Measurements from ENCODE around the gene LBH. TPM values are rescaled to one million over a fixed set of nuclear protein-coding genes. Genes with fewer than 3 reads are reported as not detected.
"Not testable (repeated sequence)": the region's sequence is repeated elsewhere in the genome, so short reads cannot be mapped to it uniquely, and the experiment has no call there.

LBH gene
- total RNA-seq, 5 donors from 2014 or later (not counting 1 experiment from before 2014, with no cell fraction given) = 209 to 386 (median 323) TPM

DNA sequence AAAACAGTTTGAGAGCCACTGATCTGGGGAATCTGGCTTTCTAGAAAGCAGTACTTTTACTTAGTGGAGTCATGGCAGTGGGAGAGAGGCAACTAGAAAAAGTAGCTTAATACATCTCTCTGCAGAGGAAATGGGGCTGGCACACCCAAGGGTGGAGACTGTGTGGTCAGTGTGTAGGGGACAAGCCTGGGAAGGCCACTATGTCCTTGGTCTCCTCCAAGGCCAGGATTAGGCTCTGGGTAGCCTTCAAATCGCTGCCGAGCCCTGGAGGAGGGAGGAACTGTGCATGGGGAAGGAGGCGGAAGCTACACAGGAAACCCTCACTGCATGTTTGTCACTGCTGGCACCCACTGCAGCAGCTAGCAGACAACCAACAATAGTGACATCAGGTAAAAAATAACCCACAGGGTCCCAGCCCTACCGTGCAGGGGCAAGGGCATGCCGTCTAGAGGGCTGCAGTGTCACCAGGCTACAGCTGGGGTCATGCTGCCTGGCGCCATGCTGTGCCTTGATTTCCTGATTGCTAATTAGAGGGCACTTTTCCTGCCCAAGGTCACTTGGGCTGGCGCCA is 34.8 kb downstream of the LBH start:
- Mint-ChIP-seq H3K27me3 (no peaks in the 10 kb centered on the region), H3K4me1 (peaks cover 80 to 91% (median 84%) of the 10 kb centered on the region in 3 donors), H3K9me3 (peaks cover 0 to 11% (median 0%) of the 10 kb centered on the region in 3 donors), H3K36me3 (peaks cover 14% of the 10 kb centered on the region), H3K4me3 (peak overlapping the region; percentile 73 to 80 (median 79)), H3K27ac (peak overlapping the region; percentile 99)
- peak overlapping the region; percentile 89 for H3K27ac ChIP-seq (ENCODE audit: low read length)
- ATAC-seq (replicated peaks in 1 of 4) (peak; percentile 94 to 96 (median 96)), DNase-seq (peak; percentile 59 to 83 (median 71))
- WGBS (ENCODE audit: insufficient coverage) = 2% methylated on average over 4 of the region's 7 CpGs
- H3K4me1 ChIP-seq (ENCODE audit: control insufficient read depth in 1 of 2, extremely low read depth in 1 of 2, insufficient read depth in 2 of 2, low read length in 2 of 2) = peaks cover 45 to 58% of the 10 kb centered on the region in 2 experiments
- POLR2A ChIA-PET = interaction anchor here in 1 of 2 donors (0.5 to 1.4 kb wide), 5 partner anchors 27 to 118 kb away, joined by 3 to 13 read pairs (median 9); partner anchors contain the start of gene LBH
- CTCF ChIA-PET = interaction anchor here (1.0 to 2.8 kb wide), 5 partner anchors 27 to 181 kb away, joined by 3 to 13 read pairs (median 4); no protein-coding TSS in a partner anchor
- H3K36me3 ChIP-seq (ENCODE audit: control insufficient read depth in 2 of 2, extremely low read depth in 1 of 2, insufficient read depth in 1 of 2, low read length in 1 of 2) = no peaks in the 10 kb centered on the region
- H3K27me3 ChIP-seq (replicated peaks in 1 of 2; ENCODE audit: control insufficient read depth in 2 of 2, extremely low read depth in 1 of 2, insufficient read depth in 2 of 2, low read length in 1 of 2) = no peaks in the 10 kb centered on the region
- no peaks in the 10 kb centered on the region for H3K9me3 ChIP-seq
- H3K4me3 ChIP-seq (ENCODE audit: control insufficient read depth in 1 of 2, extremely low read depth in 1 of 2, low read length in 1 of 2) = peak overlapping the region; percentile 34 to 50

DNA sequence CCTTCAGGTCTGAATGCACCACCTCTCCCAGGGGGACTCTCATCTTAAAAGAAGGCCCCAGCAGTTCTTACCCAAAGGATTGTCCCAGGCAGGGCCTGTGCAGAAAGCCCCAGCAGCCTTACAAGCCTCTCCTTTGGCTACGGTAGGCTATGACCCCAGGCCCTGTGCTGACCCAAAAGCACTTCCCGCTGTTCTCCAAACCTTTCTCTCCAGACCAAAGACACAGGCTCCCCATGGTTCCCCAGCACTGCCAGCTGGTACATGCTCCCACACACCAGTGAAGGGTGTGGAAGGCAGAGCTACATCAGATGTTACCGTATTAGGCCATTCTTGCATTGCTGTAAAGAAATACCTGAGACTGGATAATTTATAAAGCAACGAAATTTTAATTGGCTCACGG is 35.4 kb downstream of the LBH start:
- no peaks in the 10 kb centered on the region for H3K9me3 ChIP-seq
- ChIA-PET POLR2A (interaction anchor here in 1 of 2 donors (1.4 kb wide), 1 partner anchor 34 kb away, joined by 9 read pairs; no protein-coding TSS in a partner anchor), CTCF (interaction anchor here (0.6 to 2.8 kb wide), 8 partner anchors 13 to 181 kb away, joined by 3 to 13 read pairs (median 4); no protein-coding TSS in a partner anchor)
- peak overlapping the region; percentile 89 for H3K27ac ChIP-seq (ENCODE audit: low read length)
- Mint-ChIP-seq H3K4me3 (peak overlapping the region; percentile 73 to 80 (median 79)), H3K36me3 (peaks cover 11% of the 10 kb centered on the region), H3K4me1 (peaks cover 81 to 91% (median 85%) of the 10 kb centered on the region in 3 donors), H3K9me3 (peaks cover 0 to 8% (median 0%) of the 10 kb centered on the region in 3 donors), H3K27ac (peak overlapping the region; percentile 99), H3K27me3 (no peaks in the 10 kb centered on the region)
- peaks cover 42 to 58% of the 10 kb centered on the region in 2 experiments for H3K4me1 ChIP-seq (ENCODE audit: control insufficient read depth in 1 of 2, extremely low read depth in 1 of 2, insufficient read depth in 2 of 2, low read length in 2 of 2)
- no peaks in the 10 kb centered on the region for H3K27me3 ChIP-seq (replicated peaks in 1 of 2; ENCODE audit: control insufficient read depth in 2 of 2, extremely low read depth in 1 of 2, insufficient read depth in 2 of 2, low read length in 1 of 2)
- WGBS (ENCODE audit: insufficient coverage) = 63% methylated on average over 4 of the region's 5 CpGs
- H3K4me3 ChIP-seq (ENCODE audit: control insufficient read depth in 1 of 2, extremely low read depth in 1 of 2, low read length in 1 of 2) = peak overlapping the region; percentile 34 to 50
- H3K36me3 ChIP-seq (ENCODE audit: control insufficient read depth in 2 of 2, extremely low read depth in 1 of 2, insufficient read depth in 1 of 2, low read length in 1 of 2) = no peaks in the 10 kb centered on the region
- ATAC-seq (replicated peaks in 1 of 4) (peak; percentile 3 to 14 (median 10)), DNase-seq (no peak)

DNA sequence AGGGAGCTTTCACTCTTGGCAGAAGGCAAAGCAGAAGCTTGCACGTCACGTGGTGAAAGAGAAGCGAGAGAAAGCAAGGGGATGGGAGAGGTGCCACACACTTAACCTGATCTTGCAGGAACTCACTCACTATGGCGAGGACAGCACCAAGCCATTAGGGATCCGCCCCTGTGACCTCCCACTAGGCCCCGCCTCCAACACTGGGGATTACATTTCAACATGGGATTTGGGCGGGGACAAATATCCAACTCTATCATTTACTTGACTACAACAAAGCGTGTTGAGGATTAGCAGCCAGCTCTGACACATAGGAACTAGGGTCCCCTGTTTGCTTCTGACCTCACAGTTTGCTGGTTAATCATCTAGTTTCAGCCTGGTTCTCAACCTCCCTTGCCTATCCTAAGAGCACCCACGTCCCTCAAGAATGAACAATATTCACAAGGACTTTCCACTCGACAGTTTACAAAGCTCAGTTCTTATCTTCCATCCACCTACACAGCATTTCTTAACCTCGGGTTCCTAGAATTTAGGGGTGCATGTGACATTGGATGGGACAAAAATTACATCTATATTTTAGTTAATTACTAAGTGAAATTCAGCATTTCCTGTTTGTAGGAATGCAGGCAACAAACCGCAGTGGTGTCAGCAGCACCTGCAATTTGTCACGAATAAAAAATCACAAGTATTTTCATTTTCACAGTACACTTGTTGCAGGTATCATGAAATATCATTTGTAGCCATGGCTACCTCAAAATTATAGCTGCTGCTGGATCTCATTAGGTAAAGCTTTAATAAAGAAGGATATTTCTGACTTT is 36.0 kb downstream of the LBH start:
- peak in 10 of 35 experiments; percentile 9 to 55 (median 24) for DNase-seq
- Mint-ChIP-seq H3K4me1 (peaks cover 75 to 87% (median 80%) of the 10 kb centered on the region in 3 donors), H3K9me3 (peaks cover 0 to 2% (median 0%) of the 10 kb centered on the region in 3 donors), H3K4me3 (peak overlapping the region; percentile 73 to 80 (median 79)), H3K36me3 (peaks cover 5% of the 10 kb centered on the region), H3K27ac (peak overlapping the region; percentile 99), H3K27me3 (no peaks in the 10 kb centered on the region)
- peaks cover 40 to 53% of the 10 kb centered on the region in 2 experiments for H3K4me1 ChIP-seq (ENCODE audit: control insufficient read depth in 1 of 2, extremely low read depth in 1 of 2, insufficient read depth in 2 of 2, low read length in 2 of 2)
- no peaks in the 10 kb centered on the region for H3K9me3 ChIP-seq
- H3K27me3 ChIP-seq (replicated peaks in 1 of 2; ENCODE audit: control insufficient read depth in 2 of 2, extremely low read depth in 1 of 2, insufficient read depth in 2 of 2, low read length in 1 of 2) = no peaks in the 10 kb centered on the region
- POLR2A ChIA-PET = interaction anchor here (0.5 to 1.3 kb wide), 5 partner anchors 15 to 1522 kb away, joined by 3 to 4 read pairs (median 3); no protein-coding TSS in a partner anchor
- peak overlapping the region in 1 of 2 donors; percentile 34 for H3K4me3 ChIP-seq (ENCODE audit: control insufficient read depth in 1 of 2, extremely low read depth in 1 of 2, low read length in 1 of 2)
- CTCF ChIA-PET = interaction anchor here (0.6 to 2.8 kb wide), 13 partner anchors 14 to 444 kb away, joined by 3 to 13 read pairs (median 3); no protein-coding TSS in a partner anchor
- no peaks in the 10 kb centered on the region for H3K36me3 ChIP-seq (ENCODE audit: control insufficient read depth in 2 of 2, extremely low read depth in 1 of 2, insufficient read depth in 1 of 2, low read length in 1 of 2)
- ATAC-seq (replicated peaks in 1 of 4) = no peak
- peak overlapping the region; percentile 89 for H3K27ac ChIP-seq (ENCODE audit: low read length)
- WGBS (ENCODE audit: insufficient coverage) = 48% methylated on average over 3 of the region's 13 CpGs

DNA sequence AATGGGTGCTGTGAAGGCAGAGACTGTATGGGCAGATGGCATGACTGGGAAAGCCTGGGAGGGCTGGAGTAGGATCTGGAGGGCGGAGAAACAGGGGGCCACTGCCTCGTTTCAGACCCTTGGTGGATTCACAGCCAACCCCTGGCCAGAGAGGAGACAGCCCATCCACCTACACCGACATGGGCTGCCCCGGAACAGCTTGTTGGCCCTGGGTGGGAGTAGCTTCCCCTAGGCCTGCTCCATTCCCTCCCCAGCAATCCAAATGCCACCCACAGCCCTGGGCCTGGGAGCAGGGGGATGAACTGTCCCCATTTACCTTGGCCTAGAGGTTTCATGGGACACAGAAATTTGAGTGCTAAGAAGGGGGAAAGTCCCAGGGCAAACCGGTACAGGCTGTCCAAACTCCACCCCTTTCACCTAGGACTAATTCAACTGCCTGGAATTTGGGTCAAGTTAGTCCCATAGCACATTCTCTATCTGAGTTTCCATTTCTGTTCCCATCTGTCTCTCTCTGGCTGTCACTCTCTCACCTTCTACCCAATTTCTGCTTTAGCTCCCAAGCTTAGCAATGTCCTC is 37.0 kb downstream of the LBH start:
- DNase-seq = no peak
- no peaks in the 10 kb centered on the region for H3K36me3 Mint-ChIP-seq
- peaks cover 76 to 80% (median 76%) of the 10 kb centered on the region in 3 donors for H3K4me1 Mint-ChIP-seq
- H3K27me3 Mint-ChIP-seq = no peaks in the 10 kb centered on the region
- H3K4me3 ChIP-seq (ENCODE audit: control insufficient read depth in 1 of 2, extremely low read depth in 1 of 2, low read length in 1 of 2) = no peak overlapping the region
- peak overlapping the region; percentile 99 for H3K27ac Mint-ChIP-seq
- peak overlapping the region in 2 of 3 donors; percentile 35 to 79 for H3K4me3 Mint-ChIP-seq
- no peaks in the 10 kb centered on the region for H3K27me3 ChIP-seq (replicated peaks in 1 of 2; ENCODE audit: control insufficient read depth in 2 of 2, extremely low read depth in 1 of 2, insufficient read depth in 2 of 2, low read length in 1 of 2)
- POLR2A ChIA-PET = interaction anchor here (0.5 to 1.3 kb wide), 5 partner anchors 8 to 164 kb away, joined by 3 to 9 read pairs (median 3); partner anchors contain the start of gene LBH (in 1 of the 2)
- peaks cover 36 to 45% of the 10 kb centered on the region in 2 experiments for H3K4me1 ChIP-seq (ENCODE audit: control insufficient read depth in 1 of 2, extremely low read depth in 1 of 2, insufficient read depth in 2 of 2, low read length in 2 of 2)
- H3K9me3 Mint-ChIP-seq = no peaks in the 10 kb centered on the region
- no peaks in the 10 kb centered on the region for H3K9me3 ChIP-seq
- CTCF ChIA-PET = interaction anchor here (0.8 to 2.8 kb wide), 6 partner anchors 29 to 443 kb away, joined by 3 to 13 read pairs (median 4); no protein-coding TSS in a partner anchor
- no peaks in the 10 kb centered on the region for H3K36me3 ChIP-seq (ENCODE audit: control insufficient read depth in 2 of 2, extremely low read depth in 1 of 2, insufficient read depth in 1 of 2, low read length in 1 of 2)
- WGBS (ENCODE audit: insufficient coverage) = 87% methylated on average over 3 of the region's 5 CpGs
- ATAC-seq (replicated peaks in 1 of 4) = no peak
- H3K27ac ChIP-seq (ENCODE audit: low read length) = peak overlapping the region; percentile 89

DNA sequence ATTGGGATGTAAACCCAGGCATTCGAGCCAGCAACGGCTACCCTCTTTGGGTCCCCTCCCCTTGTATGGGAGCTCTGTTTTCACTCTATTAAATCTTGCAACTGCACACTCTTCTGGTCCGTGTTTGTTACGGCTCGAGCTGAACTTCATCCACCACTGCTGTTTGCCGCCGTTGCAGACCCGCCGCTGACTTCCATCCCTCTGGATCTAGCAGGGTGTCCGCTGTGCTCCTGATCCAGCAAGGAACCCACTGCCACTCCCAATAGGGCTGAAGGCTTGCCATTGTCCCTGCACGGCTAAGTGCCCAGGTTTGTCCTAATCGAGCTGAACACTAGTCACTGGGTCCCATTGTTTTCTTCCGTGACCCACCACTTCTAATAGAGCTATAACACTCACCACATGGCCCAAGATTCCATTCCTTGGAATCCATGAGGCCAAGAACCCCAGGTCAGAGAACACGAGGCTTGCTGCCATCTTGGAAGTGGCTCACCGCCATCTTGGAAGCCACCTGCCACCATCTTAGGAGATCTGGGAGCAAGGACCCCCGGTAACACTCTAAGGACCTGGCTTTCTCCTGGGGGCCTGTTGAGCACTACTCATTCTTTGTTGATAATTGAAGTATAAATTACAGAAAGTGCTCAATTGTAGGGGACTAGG is 37.9 kb downstream of the LBH start:
- CTCF ChIA-PET; H3K36me3 ChIP-seq (ENCODE audit: control insufficient read depth in 2 of 2, extremely low read depth in 1 of 2, insufficient read depth in 1 of 2, low read length in 1 of 2); H3K27me3 ChIP-seq (replicated peaks in 1 of 2; ENCODE audit: control insufficient read depth in 2 of 2, extremely low read depth in 1 of 2, insufficient read depth in 2 of 2, low read length in 1 of 2); H3K27me3 Mint-ChIP-seq; ATAC-seq (replicated peaks in 1 of 4); H3K36me3 Mint-ChIP-seq; H3K4me3 ChIP-seq (ENCODE audit: control insufficient read depth in 1 of 2, extremely low read depth in 1 of 2, low read length in 1 of 2); H3K9me3 Mint-ChIP-seq; H3K9me3 ChIP-seq; DNase-seq; H3K27ac ChIP-seq (ENCODE audit: low read length): not testable (repeated sequence)
- H3K4me3 Mint-ChIP-seq = peak overlapping the region in 1 of 3 donors; percentile 10
- peaks cover 69 to 81% (median 74%) of the 10 kb centered on the region in 3 donors for H3K4me1 Mint-ChIP-seq
- peak overlapping the region; percentile 44 to 99 for H3K27ac Mint-ChIP-seq
- POLR2A ChIA-PET = interaction anchor here in 1 of 2 donors (1.1 kb wide), 1 partner anchor 33 kb away, joined by 3 read pairs; no protein-coding TSS in a partner anchor
- peaks cover 35 to 42% of the 10 kb centered on the region in 2 experiments for H3K4me1 ChIP-seq (ENCODE audit: control insufficient read depth in 1 of 2, extremely low read depth in 1 of 2, insufficient read depth in 2 of 2, low read length in 2 of 2)
- 96% methylated on average over 13 of the region's 16 CpGs for WGBS (ENCODE audit: insufficient coverage)
